ENCODE measurements around the gene NANP. TPM values are rescaled to one million over a fixed set of nuclear protein-coding genes. Genes with fewer than 3 reads are reported as not detected.

The NANP gene
- total and polyA plus RNA-seq, 2 of the 13 experiments (the other 11 are each of a cell fraction or from before 2014, with no cell fraction given) = 8.9 to 21.5 TPM

GRCh38 chr20:25623736-25624499, at the start of gene NANP (continued):
- TF ChIP-seq TFDP1 (CRISPR knock-in tag; IDR thresholded peaks at IDR 0.05; ENCODE audit: borderline replicate concordance) (peak; percentile 96), FOXJ3 (CRISPR knock-in tag; IDR thresholded peaks at IDR 0.05; ENCODE audit: borderline replicate concordance) (peak; percentile 59), TOE1 (CRISPR knock-in tag; IDR thresholded peaks at IDR 0.05) (peak; percentile 94), KDM2A (CRISPR knock-in tag; IDR thresholded peaks at IDR 0.05; ENCODE audit: borderline replicate concordance, low read depth) (peak; percentile 93), PHF21A (CRISPR knock-in tag; IDR thresholded peaks at IDR 0.05) (peak; percentile 83), ZNF704 (CRISPR knock-in tag; IDR thresholded peaks at IDR 0.05; ENCODE audit: borderline replicate concordance) (peak; percentile 99), SKI (IDR thresholded peaks at IDR 0.05; ENCODE audit: partially characterized antibody) (peak; percentile 92), TEAD2 (CRISPR knock-in tag; IDR thresholded peaks at IDR 0.05) (peak; percentile 92), ZNF253 (CRISPR knock-in tag; IDR thresholded peaks at IDR 0.05; ENCODE audit: borderline replicate concordance) (peak; percentile 98), ZNF367 (CRISPR knock-in tag; IDR thresholded peaks at IDR 0.05; ENCODE audit: borderline replicate concordance) (peak; percentile 92; the same call in 1 of the 2 replicates), AKAP8 (CRISPR knock-in tag; IDR thresholded peaks at IDR 0.05) (peak; percentile 94), RELA (CRISPR knock-in tag; IDR thresholded peaks at IDR 0.05) (peak; percentile 22; the same call in 1 of the 2 replicates), SSRP1 (CRISPR knock-in tag; IDR thresholded peaks at IDR 0.05) (peak; percentile 6; the same call in 1 of the 2 replicates), TCF7L2 (IDR thresholded peaks at IDR 0.05; ENCODE audit: low read depth, low read length) (no peak), TAF15 (IDR thresholded peaks at IDR 0.05; ENCODE audit: low read depth, low read length, poor library complexity, severe bottlenecking) (peak; percentile 92), JARID2 (CRISPR knock-in tag; IDR thresholded peaks at IDR 0.05; ENCODE audit: insufficient replicate concordance) (no peak), NFKBIZ (CRISPR knock-in tag; IDR thresholded peaks at IDR 0.05) (no peak), ZNF431 (CRISPR knock-in tag; IDR thresholded peaks at IDR 0.05; ENCODE audit: borderline replicate concordance, low read depth) (no peak; the same call in 1 of the 2 replicates), HNF1A (IDR thresholded peaks at IDR 0.05; ENCODE audit: low read depth) (peak; percentile 58; the same call in 1 of the 2 replicates), HNF1A (CRISPR knock-in tag; IDR thresholded peaks at IDR 0.05; ENCODE audit: borderline replicate concordance) (peak; percentile 66; the same call in 1 of the 2 replicates)

Data from HepG2 (cell line).